HG02973 (cell line): ENCODE data around the gene FOXD1.
"Not testable (repeated sequence)": the region's sequence is repeated elsewhere in the genome, so short reads cannot be mapped to it uniquely, and the experiment has no call there.

Source experiments
- ATAC-seq: cut with Tn5 transposase; IDR thresholded peaks from one replicate; pipeline ENCODE4 v1.9.1; 2021; ENCODE audit warnings: moderate library complexity; ENCODE audit not compliant: unreplicated experiment

FOXD1 gene

DNA sequence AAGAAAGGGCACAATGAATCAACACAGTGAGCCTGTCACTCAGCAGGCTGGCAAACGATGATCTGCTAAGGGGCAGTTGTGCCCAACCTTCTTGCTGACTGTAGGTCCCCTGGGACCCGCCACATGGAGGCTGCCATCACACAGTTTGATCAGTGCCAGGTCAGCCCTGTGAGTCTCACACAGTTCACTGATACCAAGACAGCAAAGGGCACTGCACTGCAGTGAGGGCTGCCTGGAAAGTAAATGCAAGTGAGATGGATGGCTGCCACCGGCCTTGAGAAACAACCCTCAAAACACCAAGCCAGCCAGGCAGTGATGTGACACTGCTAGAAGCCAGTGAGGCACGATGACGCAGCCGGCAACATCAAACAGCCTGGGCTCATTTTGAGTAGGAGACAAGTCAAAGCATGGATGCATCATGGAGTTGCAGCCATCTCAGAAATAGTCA lies 30.3 kb downstream of the FOXD1 start:
- no peak for ATAC-seq

DNA sequence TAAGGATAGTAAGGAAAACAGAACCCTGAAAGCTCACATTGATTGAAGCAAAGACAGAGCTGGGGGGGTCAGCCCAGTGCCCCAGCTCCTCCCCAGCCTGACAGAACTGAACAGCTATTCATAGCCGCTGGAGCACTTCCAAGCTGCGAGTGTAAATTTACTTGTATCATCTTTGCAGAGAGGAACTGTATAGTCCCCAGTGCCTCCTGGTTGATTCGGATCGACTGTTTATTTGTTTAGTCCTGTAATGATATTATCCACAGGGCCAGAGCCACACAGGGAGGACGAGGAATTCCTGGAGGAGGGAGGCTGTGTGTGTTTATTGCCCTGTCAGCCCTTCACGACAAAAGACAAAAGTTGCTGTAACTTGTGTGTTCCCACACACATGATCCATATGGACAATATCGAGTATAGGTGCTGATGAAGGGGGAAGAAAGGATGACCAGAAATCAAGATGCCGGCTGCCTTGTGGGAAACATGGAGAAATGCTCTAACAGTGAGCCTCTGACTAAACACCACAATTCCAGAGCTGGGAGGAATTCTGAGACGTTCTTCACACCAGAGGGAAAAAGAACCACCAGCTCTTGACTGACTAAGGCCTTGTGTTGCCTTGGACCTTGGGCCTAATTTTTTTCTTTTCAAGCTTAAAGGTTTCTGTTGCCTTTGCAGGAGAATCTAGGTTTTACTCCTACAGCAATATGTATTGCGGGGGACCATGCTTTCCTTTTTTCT lies 31.1 kb downstream of the FOXD1 start:
- no peak for ATAC-seq

DNA sequence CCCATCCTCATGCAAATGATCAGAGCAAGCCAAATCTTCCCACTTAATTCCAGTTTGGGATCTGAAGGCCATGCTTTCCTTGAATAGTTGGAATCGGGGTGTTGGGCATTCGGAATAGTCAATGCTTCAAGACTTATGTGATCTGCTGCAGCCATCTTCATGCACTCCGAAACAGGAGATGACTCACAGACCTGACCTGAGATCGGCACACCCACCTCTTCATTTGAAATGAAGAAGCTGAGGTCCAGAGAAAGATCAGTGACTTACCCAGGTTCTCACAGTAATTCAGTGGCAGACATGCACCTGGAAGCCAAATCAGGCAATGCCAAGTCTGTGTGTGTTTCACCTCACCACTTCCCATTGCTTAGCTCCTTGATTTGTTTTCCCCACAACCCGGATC lies 33.0 kb downstream of the FOXD1 start:
- ATAC-seq, result no peak

DNA sequence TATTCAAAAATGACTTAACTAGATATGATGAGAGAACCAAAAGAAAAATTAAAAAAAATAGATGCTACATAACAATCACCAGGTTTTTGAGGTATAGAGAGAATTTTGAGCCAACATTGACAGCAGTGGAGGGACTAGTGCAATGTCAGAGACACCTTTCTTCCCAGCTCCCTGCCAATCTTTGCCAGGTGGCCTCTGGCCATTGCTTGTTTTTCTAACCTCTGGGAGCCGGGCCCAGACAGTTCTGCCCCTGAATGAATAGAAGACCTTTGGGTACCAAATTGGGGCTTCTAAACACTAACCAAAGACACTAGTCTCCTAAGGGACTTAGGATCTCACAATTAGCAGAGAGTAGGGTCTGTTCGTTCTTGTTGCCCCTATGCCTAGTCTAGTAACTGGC lies 33.4 kb downstream of the FOXD1 start:
- no peak for ATAC-seq

GRCh38 chr5:73412597-73412988 lies 36.0 kb downstream of the FOXD1 start:
- no peak for ATAC-seq

- ATAC-seq, result no peak
Observed at GRCh38 chr5:73411936-73412596, 36.5 kb downstream of the FOXD1 start.

GRCh38 chr5:73409927-73410326 lies 38.6 kb downstream of the FOXD1 start:
- ATAC-seq, result not testable (repeated sequence)

- no peak for ATAC-seq
Observed at GRCh38 chr5:73405691-73406090, 42.9 kb downstream of the FOXD1 start.

- no peak for ATAC-seq
Observed at GRCh38 chr5:73399775-73400174, 48.8 kb downstream of the FOXD1 start.
